ENCODE data around the gene FUT1.
"Not testable (repeated sequence)": the region's sequence is repeated elsewhere in the genome, so short reads cannot be mapped to it uniquely, and the experiment has no call there.

The FUT1 gene

DNA sequence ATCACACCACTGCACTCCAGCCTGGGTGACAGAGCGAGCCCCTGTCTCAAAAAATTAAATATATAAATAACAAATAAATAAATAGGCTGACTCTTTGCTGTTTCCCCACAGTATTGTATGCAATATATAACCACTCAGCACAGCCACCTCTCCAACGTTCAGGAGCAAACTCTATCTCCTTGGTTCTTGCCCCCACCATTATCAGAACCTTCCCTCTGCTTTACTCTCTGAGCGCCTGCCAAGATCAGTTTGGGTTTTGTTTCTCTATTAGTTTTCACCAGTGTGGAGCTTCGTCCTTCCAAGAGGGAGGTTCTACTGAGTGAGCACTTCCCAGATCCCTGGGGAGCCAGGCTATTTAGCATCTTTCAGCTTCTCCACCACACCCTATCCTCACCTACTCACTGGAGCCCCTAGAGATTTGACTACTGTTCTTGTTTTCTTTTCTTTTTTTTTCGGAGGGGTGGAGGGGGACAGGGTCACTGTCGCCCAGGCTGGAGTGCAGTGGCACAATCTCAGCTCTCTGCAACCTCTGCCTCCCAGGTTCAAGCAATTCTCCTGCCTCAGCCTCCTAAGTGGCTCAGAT is 15.8 kb upstream of the FUT1 start:
- not testable (repeated sequence) for DNase-seq

DNA sequence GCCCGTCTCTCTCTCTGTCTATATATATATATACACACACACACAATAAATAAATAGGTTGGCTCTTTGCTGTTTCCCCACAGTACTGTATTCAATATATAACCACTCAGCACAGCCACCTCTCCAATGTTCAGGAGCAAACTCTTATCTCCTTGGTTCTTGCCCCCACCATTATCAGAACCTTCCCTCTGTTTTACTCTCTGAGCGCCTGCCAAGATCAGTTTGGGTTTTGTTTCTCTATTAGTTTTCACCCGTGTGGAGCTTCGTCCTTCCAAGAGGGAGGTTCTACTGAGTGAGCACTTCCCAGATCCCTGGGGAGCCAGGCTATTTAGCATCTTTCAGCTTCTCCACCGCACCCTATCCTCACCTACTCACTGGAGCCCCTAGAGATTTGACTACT is 13.4 kb upstream of the FUT1 start:
- not testable (repeated sequence) for DNase-seq

DNA sequence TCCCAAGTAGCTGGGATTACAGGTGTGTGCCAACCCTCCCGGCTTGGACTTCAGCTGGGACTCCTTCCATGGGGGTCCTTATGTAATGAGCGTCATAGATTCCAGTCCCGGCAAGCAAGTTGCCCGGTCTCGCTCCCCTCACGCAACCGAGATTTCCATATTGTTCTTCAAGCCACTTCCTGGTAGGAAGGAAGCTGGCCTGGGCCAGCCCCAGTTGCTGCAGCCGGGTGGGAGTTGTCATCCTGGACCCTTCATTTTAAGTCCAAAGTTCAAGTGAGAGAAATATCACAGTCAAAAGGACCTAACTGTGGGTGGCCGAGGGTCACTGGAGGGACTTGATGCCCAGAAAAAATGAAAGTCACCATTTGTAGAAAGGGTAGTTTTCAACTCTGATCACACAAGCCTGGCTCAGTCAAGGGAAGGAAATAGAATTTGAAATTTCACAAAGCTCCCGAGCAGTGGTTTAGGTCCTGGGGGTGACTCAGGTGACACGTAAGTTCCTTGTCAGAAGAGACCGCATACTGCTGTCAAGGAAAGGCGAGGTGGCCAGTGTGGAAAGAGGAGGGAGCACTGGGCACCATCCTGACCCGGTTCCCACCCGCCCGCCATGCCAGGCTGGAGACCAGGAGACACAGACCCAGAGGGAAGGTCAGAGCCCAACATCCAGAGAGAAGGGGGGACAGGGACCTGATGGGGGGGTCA is 8.2 kb upstream of the FUT1 start:
- DNase-seq, result peak; percentile 19 to 54 (median 44)

DNA sequence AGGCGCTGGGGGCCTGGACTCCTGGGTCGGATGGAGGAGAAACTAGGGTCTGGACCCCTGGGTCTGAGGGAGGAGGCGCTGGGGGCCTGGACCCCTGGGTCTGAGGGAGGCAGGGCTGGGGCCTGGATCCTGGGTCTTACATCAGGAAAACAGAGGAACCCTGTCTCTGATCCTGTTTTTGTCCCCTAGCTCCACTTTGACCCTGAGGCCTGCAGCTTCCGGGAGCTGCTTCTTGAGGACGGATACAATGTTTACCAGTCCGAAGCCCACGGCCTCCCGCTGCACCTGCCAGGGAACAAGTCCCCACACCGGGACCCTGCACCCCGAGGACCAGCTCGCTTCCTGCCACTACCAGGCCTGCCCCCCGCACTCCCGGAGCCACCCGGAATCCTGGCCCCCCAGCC is 5.3 kb upstream of the FUT1 start:
- DNase-seq, result no peak

DNA sequence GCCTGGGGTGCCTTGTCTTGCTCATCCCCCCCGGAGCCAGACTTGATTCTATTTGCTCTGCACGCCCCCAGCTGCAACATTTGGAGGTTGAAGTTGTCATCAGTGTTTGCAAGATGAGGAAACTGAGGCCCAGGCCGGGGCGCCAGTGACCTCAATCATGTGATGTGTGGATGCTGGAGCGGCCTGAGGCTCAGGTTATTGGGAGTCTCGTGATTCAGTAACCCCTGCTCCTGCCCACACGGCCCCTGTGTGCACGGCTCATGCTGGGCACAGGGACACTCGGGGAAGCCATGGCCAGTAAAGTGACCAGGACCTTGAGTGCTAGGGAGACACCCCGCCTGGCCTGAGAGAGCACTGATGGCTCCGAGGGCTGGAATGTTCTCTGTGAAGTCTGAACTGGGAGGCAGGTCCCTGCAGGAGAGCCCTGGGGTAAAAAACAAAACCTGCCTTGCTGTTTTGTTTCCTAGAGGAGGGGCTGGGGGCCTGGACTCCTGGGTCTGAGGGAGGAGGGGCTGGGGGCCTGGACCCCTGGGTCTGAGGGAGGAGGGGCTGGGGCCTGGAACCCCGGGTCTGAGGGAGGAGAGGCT is 4.7 kb upstream of the FUT1 start:
- DNase-seq, result no peak

DNA sequence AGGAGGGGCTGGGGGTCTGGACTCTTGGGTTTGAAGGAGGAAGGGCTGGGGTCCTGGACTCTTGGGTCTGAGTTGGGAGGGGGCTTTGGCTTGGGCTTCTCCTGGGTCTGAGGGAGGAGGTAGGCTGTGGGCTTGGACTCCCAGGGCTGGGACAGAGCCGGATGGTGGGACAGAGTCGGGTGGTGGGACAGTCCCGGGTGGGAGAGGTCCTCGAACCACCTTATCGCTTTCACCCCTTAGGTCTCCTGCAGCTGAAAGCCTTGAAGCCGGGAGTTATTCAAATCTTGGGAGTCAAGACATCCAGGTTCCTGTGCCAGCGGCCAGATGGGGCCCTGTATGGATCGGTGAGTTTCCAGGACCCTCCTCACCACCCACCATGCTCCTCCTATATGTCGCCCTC is 4.2 kb upstream of the FUT1 start:
- DNase-seq, result no peak

DNA sequence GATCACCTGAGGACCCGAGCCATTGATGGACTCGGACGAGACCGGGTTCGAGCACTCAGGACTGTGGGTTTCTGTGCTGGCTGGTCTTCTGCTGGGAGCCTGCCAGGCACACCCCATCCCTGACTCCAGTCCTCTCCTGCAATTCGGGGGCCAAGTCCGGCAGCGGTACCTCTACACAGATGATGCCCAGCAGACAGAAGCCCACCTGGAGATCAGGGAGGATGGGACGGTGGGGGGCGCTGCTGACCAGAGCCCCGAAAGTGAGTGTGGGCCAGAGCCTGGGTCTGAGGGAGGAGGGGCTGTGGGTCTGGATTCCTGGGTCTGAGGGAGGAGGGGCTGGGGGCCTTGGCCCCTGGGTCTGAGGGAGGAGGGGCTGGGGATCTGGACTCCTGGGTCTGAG is 3.8 kb upstream of the FUT1 start:
- DNase-seq, result no peak

DNA sequence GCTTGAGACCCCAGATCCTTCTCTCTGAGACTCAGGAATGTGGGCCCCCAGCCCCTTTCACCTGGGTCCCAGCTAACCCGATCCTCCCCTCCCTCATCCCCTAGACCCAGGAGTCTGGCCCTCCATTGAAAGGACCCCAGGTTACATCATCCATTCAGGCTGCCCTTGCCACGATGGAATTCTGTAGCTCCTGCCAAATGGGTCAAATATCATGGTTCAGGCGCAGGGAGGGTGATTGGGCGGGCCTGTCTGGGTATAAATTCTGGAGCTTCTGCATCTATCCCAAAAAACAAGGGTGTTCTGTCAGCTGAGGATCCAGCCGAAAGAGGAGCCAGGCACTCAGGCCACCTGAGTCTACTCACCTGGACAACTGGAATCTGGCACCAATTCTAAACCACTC is 3.3 kb upstream of the FUT1 start:
- DNase-seq, result no peak

DNA sequence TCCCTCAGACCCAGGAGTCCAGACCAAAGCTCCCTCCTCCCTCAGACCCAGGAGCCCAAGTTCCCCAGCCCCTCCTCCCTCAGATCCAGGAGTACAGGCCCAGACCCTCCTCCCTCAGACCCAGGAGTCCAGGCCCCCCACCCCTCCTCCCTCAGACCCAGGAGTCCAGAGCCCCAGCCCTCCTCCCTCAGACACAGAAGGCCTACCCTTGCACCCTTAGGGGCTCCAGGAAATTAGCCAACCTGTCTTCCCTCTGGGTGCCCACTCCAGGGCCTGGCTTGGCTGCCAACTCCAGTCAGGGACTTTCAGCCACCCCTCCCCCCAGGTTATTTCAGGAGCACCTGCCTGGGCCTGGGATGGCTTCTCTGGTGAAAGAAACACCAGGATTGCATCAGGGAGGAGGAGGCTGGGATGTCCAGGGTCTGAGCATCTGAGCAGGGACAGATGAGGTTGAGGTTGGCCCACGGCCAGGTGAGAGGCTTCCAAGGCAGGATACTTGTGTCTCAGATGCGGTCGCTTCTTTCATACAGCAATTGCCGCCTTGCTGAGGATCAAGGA is 2.7 kb upstream of the FUT1 start, which contains the start of gene FGF21:
Gene FGF21, plus strand, starts transcription at position 441 of the 558 bp plus-strand sequence. CDS start 713 bp downstream, outside the sequence.
- DNase-seq, result no peak

DNA sequence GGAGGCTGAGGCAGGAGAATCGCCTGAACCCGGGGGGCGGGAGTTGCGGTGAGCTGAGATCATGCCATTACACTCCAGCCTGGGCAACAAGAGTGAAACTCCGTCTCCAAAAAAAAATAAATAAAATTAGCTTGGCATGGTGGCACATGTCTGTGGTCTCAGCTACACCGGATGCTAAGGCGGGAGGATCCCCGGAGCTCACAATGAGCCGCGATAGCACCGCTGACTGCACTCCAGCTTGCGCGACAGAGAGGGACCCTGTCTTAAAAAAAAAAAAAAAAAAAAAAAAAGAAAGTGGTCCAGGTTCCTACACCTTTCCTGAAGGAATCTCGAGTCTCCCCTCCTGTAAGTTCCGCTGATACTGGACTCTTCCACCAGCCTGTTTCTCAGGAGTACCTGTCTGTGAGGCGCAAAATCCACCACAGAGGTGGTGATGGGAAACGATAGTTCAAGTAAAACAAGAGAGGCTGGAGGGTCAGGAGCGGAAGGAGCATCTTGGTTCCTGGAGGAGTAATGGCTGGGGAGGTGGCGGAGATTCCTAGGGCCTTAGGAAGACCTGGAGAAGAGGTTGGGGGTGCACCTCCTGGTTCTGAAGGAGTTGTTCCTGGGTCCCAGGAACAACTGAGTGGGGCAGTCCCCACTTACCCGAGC is 471 bp downstream of the FUT1 start:
- no peak for DNase-seq

DNA sequence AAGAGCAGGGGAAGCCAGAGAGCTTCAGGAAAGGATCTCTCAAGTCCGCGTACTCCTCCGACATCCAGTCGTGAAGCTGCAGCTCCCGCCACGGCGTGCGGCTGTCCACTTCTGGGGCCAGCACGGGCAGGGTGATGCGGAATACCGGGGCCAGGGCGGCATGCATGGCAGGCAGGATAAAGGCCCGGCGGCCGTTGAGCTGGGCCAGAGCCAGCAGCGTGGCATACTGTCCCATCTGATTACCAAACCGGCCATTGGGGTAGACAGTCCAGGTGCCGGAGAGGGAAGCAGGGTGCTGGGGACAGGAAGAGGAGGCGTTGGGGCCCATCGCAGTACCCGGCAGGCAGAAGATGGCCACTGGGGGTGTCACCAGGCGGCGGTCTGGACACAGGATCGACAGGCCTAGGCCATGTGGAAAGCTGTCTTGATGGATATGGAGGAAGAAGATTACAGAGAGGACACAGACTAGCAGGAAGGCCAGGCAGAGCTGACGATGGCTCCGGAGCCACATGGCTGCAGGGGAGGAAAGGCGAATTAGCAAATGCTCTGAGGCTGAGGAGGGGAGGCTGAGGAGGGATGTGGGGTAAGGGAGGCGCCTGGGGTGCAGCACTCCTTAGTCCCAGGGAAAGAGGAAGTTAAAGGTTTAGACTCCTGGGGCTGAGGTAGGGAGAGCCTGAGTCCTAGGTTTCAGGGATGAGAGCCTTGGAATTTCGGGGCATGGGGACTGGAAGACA is 1.5 kb downstream of the FUT1 start:
- DNase-seq, result no peak

DNA sequence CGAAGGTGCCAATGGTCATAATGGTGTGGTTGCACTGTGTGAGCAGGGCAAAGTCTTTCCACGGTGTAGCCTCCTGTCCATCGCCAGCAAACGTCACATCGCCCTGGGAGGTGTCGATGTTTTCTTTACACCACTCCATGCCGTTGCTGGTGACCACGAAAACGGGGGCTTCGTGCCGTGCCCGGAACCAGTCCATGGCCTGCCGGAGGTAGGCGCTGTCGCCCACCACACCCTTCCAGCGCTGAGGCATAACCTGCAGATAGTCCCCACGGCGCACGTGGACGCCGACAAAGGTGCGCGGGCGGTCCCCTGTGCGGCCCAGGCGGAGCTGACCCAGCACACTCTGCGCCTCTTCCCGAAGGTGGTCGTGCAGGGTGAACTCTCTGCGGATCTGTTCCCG is 2.1 kb downstream of the FUT1 start:
- no peak for DNase-seq

DNA sequence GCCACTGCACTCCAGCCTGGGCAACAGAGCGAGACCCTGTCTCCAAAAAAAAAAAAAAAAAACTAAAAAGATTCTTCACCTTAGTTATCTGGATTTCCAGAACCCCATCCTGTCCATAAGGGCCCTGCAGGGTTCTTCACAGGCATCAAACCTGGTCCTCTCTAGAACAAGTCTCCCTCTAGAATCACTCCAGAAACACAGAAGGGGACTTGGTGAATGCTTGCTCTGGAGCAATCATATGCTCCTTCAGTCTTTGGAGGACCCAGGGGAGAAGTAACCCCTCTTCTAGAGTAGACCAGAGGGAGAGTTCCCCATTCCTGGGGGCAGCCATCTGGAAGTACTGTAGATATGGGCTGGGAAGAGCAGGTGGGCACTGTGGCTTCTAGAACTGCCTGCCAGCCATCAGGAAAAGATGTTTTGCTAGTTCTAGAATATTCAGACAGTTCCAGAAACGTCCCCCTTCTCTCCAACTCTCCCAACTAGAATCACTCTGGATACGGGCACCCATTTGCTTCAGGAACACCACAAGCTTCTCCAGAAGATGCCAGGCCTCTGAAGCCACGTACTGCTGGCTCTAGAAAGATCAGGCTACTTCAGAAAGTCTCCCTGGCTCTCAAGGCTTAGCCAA is 2.8 kb downstream of the FUT1 start:
- no peak for DNase-seq

DNA sequence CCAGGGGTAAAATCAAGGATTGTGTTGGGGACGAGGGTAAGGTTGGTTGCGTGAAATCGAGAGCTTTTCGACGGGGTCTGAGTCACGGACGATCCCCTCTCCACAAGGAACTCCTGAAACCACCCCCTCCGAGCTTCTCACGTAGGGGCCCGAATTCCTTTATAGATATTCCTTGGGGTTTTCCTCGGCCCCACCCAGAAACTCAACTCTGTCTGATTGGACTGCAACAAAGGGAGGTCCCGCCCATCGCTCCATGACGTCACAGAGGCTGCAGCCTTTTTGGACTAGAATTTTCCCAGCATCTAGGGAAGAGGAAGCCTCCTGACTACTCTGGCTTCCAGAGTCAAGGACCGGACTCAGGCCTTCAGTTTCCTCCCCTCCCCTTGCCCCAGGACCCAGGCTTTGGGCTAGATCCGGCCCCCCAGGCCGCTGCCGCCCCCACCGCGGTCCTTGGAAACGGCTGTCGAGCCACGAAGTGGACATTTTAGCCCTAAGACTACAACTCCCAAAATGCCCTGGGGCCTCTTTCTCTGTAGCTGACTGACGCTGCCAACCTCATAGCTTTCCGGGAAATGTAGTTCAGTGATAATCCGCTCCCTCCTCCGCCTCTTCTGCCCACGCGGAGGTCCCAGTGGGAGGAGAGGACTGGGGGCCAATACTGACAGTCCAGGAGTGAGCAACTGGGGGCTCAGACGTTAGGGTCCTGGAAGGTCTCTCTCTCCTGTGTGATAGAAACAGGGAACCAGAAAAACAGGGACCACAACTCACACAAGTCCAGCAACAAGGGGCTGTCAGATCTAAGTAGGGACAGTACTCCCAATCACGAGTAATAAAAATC is 5.5 kb downstream of the FUT1 start, which contains the start of gene IZUMO1:
Gene IZUMO1, minus strand, starts transcription at position 172 of the 838 bp plus-strand sequence. CDS start 1,050 bp downstream, outside the sequence.
- peak; percentile 93 to 94 (median 93) for DNase-seq

DNA sequence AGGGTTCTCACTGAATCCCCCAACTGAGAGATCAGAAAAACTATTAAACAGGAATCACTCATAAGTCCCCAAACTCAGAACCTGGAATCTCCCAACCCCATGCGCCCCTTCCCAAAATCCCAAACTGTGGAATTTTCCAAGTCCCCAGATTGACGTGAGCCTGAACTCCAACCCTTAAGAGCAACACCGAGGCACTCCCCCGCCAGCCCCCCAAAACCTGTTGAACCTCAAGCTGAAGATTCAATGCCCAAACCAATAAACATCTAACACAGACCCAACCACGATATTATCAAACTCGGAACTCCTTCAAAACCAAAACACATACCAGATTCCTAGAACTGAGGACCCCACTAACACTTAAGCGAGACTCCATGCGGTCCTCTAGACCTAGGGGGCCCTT is 6.3 kb downstream of the FUT1 start:
- no peak for DNase-seq

DNA sequence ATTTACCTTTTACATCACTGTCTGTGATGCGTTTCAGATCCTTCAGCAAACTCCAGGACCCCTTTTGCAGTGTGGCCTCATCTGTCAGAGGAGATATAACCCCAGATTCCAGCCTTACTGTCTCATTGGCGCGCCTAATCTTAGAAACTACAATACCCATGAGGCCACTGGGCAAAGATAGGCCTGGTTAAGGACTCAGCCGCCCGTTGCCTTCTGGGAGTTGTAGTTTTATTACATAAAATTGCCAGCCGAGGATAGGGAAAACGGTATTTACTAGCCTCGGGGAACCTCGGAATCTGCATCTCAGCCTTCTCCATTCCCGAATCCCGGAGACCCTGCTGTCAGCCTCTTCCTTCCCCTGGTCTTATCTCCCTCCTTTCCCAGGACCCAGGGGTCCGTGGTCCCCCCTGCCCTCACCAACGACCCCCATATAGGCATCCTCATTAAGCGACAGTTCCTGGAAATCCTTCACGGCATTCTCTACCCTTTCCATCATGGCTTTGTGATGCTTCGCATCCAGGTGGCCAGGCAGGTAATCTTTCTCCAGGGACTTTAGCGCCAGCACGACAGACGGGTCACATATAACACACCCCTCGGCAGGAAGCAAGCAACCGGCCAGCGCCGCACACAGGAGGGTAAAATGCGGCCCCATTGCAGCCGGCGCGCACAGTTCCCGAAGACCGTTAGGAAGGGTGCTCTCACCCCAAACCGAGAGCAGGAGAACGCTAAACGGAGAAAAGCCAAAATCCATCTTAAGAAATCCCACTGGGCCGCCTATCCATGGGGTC is 7.0 kb downstream of the FUT1 start:
- peak; percentile 79 to 84 (median 81) for DNase-seq

DNA sequence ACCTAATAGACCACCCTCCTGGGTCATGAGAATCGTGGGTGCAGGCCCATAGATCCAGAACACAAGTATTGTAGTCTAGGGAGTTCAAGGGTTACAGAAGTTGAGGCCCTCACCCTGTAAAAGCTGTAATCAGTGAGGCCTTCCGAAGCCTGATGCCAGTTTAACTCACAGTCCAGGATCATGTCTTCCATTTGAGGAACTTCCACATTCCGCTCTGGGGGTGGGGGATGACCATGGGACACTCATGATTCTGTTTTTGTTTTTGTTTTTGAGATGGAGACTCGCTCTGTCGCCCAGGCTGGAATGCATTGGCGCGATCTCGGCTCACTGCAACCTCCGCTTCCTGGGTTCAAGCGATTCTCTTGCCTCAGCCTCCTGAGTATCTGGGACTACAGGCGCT is 10.3 kb downstream of the FUT1 start:
- DNase-seq, result peak; percentile 74 to 77 (median 75)

DNA sequence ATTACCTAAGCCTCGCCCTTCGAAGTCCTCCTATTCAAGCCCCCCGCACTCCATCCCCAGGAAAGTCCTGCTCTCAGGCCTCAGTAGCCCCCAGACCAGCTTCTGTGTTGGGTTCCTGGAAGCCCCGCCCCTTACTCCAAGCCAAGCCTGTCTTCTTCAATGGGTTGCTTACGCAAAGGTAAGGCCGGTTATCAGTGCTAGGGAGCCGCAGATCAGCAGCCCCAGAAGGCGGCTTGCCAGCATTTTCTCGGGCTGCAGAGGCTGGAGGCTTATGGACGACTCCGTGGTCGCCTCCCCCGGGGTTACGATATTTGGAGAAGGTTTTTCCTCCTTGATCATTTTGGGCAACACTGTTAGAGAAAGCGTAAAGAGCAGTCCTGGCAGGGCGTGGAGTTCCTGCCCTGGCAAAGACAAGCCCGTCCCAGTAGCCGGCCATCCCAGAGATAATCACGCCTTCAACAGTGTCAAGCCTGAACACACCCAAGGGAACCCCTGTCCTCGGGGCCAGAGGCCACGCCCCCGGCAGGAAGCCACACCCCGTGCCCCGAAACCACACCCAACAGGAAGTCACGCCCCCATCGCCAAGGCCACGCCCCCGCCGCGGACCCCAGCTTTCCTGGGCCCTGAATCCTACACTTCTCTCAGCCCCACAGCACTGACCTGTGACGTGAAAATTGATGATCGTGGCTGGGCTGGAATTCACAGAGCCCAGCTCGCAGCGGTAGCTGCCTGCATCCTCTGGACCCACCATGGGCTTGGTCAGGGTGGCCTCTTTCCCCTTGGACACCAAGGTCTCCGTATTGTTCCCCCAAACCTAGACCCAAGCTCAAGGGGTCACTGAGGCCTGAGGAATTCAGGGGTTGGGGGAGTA is 11.1 kb downstream of the FUT1 start:
- DNase-seq, result peak in 1 of 3 donors; percentile 44

Measured in suppressor macrophage treated with lipopolysaccharide for 1 hour (primary cell).